NCI-H2227 (cell line): ENCODE results near the gene PRR5.

Source experiments
- DNase-seq: peaks from one replicate; lab custom pipeline; 2025; ENCODE audit not compliant: unreplicated experiment; lab: John Stamatoyannopoulos, UW

The PRR5 gene

DNA sequence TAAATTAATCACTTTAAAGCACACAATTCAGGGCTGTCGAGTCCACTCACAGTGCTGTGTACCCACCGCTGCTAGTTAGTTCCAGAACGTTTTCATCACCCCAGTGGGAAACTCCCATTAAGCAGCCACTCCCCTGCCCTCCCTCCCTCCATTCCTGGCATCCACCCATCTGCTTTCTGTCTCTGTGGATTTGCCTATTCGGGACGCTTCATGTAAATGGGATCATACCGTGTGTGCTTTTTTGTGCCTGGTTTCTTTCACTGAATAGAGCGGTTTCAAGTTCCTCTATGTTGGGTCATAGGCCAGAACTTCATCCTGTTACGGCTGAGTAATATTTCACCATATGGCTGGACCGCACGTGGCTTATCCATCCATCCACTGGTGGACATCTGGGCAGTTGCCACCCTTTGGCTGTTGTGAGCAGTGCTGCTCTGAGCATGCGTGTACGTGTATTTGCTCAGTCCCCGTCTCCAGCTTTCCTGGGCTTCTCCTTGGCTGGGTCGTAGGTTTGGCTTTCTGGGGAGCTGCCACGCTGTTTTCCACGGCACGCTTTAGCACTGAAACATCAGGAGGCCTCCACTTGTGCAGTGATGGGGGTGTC is 80.5 kb downstream of the PRR5 start:
- no peak for DNase-seq

DNA sequence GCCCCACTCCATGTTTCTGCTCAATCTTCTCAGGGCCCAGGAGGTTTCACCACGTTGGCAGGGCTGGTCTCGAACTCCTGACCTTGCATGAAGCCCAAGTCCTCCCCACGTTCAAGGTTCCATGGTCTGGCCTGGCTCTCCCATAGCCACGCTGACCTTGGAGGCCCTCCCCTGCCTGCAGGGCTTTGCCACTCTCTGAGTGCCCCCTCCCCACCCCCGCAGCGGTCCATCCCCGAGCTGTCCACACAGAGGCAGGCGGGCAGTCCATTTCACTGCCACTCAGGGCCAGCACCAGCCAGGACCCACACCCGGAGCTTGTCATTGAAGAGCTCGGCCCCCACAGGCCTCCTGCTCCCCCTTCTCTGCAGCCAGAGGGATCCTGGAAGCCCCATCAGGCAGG is 81.1 kb downstream of the PRR5 start:
- no peak for DNase-seq

GRCh38 chr22:44783581-44783980 is 81.6 kb downstream of the PRR5 start:
- DNase-seq = no peak

DNA sequence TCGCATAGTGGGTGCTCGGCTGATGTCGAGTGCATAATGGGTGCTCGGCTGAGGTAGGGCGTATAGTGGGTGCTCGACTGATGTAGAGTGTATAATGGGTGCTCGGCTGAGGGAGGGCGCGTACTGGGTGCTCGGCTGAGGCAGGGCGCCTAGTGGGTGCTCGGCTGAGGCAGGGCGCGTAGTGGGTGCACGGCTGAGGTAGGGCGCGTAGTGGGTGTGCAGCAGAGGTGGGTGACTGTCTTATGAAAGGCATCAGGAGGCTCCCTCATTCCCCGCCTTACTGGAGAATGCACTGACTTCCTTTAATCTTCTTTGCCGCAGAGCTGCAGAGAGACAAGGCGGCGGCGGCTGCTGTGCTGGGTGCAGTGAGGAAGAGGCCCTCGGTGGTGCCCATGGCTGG is 84.1 kb downstream of the PRR5 start:
- no peak for DNase-seq

- DNase-seq = no peak
Observed at GRCh38 chr22:44786610-44787009, 84.6 kb downstream of the PRR5 start.
